ENCODE measurements around the gene EVX2.

- TF ChIP-seq CTCF (IDR thresholded peaks at IDR 0.05; ENCODE audit: poor library complexity, severe bottlenecking) (no peak), EP300 (conservative IDR thresholded peaks at IDR 0.05; ENCODE audit: poor library complexity, severe bottlenecking) (no peak), TAF1 (IDR thresholded peaks at IDR 0.05; ENCODE audit: low read depth) (no peak), POLR2AphosphoS5 (IDR thresholded peaks at IDR 0.05) (no peak)
These were observed 40.6 kb upstream of the EVX2 start for GRCh38 chr2:176124110-176124946.
